Measurements from ENCODE around the gene AGTR1.

Gene AGTR1

DNA sequence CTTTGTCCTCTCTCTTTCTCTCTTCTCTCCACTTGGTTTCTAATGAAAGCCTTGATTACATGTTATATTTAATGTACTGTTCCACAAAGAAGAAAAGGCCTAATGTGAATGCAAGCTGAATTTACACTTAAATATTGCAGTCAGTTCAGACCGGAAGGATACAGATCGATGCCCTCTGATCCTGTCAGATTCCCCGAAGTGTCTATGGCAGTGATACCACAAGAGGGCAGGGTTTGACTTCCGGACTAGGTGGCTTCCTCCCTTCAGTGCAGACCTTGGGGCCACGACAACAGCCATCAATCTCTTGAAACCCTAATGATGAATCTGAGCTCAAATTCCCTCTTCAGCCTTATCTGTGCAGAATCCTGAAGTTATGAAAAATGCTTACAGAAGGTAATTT is 29.5 kb downstream of the AGTR1 start:
- no peak overlapping the region for H3K4me3 ChIP-seq (ENCODE audit: low read length)
- H3K4me1 ChIP-seq (ENCODE audit: control insufficient read depth, insufficient read depth, low read length): peaks cover 19% of the 10 kb centered on the region
- H3K9ac ChIP-seq (ENCODE audit: low read length): no peak overlapping the region
- H3K27me3 ChIP-seq (ENCODE audit: control insufficient read depth, insufficient read depth, low read length): no peaks in the 10 kb centered on the region
- no peaks in the 10 kb centered on the region for H3K36me3 ChIP-seq (ENCODE audit: control insufficient read depth, insufficient read depth, low read length)
- no peak overlapping the region for H3K27ac ChIP-seq (ENCODE audit: low read depth, low read length)

DNA sequence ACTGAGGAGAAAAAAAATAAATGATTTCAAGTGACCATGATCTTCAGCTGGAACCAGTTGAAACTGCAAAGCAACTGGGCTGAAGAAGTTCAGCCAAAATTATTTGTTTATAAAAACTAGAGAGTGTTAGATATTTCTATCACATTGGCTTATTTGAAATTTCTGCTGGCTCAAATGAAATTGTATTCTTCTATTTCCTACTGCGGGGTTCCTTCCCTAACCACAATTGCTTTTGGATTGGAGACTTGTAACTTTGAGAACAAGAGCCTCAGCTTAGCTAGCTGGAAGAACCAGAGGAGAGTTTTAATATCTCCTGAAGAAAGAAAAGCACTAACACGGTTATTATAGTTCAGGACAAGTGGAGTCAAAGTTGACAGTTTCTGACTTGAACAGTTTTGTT is 31.1 kb downstream of the AGTR1 start:
- no peak overlapping the region for H3K9ac ChIP-seq (ENCODE audit: low read length)
- H3K27me3 ChIP-seq (ENCODE audit: control insufficient read depth, insufficient read depth, low read length): no peaks in the 10 kb centered on the region
- H3K27ac ChIP-seq (ENCODE audit: low read depth, low read length): peak overlapping the region; percentile 45
- no peaks in the 10 kb centered on the region for H3K36me3 ChIP-seq (ENCODE audit: control insufficient read depth, insufficient read depth, low read length)
- peaks cover 19% of the 10 kb centered on the region for H3K4me1 ChIP-seq (ENCODE audit: control insufficient read depth, insufficient read depth, low read length)
- H3K4me3 ChIP-seq (ENCODE audit: low read length): no peak overlapping the region

DNA sequence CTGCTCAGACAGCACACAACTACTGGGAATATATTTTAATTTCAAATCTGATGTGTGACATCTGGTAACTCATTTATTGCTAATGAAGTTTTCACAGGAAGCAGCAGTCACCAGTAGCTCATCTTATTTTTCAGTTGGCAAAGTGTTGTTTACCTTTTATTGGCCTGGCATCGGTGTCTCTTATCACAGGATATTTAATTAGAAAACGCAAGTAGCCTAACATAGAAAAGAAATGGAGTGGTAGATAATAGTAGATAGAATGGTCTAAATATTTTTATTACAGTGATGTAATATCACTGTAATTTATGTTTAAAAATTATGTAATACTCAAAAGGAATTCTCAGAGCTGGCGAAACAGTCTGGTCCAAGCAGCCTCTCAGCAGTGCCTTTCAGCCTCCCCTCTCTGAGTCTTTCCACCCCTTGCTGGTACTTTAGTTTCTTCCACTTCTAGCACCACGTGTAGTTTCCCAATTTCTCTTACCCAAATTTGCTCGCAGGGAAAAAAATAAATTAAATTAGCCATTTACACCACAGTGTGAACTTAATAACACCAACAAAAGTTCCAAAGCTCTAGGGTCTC is 31.9 kb downstream of the AGTR1 start:
- Histone ChIP-seq H3K27me3 (ENCODE audit: control insufficient read depth, insufficient read depth, low read length) (no peaks in the 10 kb centered on the region), H3K27ac (ENCODE audit: low read depth, low read length) (peak overlapping the region; percentile 45), H3K9ac (ENCODE audit: low read length) (no peak overlapping the region), H3K4me3 (ENCODE audit: low read length) (no peak overlapping the region), H3K4me1 (ENCODE audit: control insufficient read depth, insufficient read depth, low read length) (peaks cover 19% of the 10 kb centered on the region), H3K36me3 (ENCODE audit: control insufficient read depth, insufficient read depth, low read length) (no peaks in the 10 kb centered on the region)

DNA sequence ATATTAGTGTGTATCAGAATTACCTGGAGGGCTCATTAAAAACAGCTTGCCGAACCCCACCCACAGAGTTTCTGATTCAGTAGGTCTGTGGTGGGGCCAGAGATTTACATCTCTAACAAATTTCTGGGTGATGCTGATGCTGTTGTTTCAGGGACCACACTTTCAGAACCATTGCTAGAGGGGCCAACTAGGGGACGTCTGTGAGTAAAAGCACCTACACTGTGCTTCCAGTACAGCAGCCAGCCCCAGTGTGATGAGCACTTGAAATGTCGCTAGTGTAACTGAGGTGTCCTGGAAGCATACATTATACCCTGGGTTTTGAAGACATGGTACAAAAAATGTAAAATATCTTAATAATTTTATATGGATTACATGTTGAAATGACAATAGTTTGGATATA is 33.0 kb downstream of the AGTR1 start:
- no peak overlapping the region for H3K27ac ChIP-seq (ENCODE audit: low read depth, low read length)
- no peaks in the 10 kb centered on the region for H3K36me3 ChIP-seq (ENCODE audit: control insufficient read depth, insufficient read depth, low read length)
- H3K4me1 ChIP-seq (ENCODE audit: control insufficient read depth, insufficient read depth, low read length): peaks cover 19% of the 10 kb centered on the region

DNA sequence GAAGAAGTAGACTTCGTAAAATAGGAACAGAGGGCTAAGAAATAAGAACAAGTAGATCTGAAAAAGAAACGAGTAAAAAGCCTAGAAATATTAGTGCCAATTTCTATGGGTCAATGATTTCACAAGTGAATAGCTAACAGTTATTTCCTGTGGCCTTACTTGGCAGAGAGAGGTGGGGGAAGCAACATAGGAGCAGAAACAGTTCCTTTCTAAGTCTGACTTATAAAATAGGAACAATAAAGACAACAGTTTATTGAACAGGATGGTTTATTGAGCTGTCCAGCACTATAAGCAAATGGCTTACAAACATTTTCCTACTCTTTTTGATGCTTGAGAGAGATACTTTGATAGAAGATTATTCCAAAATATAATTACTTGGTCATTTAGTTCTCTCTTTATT is 37.9 kb downstream of the AGTR1 start:
- Histone ChIP-seq H3K4me1 (ENCODE audit: control insufficient read depth, insufficient read depth, low read length) (no peaks in the 10 kb centered on the region), H3K27me3 (ENCODE audit: control insufficient read depth, insufficient read depth, low read length) (no peaks in the 10 kb centered on the region), H3K4me3 (ENCODE audit: low read length) (no peak overlapping the region), H3K36me3 (ENCODE audit: control insufficient read depth, insufficient read depth, low read length) (no peaks in the 10 kb centered on the region), H3K9ac (ENCODE audit: low read length) (no peak overlapping the region), H3K27ac (ENCODE audit: low read depth, low read length) (no peak overlapping the region)

More for the DNA sequence above, 33.0 kb downstream of the AGTR1 start:
- Histone ChIP-seq H3K27me3 (ENCODE audit: control insufficient read depth, insufficient read depth, low read length) (no peaks in the 10 kb centered on the region), H3K4me3 (ENCODE audit: low read length) (no peak overlapping the region), H3K9ac (ENCODE audit: low read length) (no peak overlapping the region)

DNA sequence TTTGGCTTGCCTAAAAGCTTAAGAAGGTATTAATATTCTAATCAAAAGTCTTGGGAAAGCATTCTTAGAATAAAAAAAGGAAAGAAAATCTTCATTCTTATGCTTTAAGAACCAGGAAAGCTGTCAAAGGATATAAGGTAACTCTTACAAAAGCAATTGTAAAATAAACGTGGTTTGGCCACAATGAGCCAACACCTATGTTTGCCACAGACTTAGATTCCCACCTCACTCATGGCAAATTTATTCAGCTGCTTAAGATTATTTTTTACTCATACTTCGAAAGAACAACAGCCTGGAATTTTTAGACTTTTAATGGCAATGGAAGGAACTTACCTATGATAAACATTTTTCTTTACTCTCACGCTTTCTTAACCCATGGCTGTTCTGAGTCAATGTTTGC is 38.4 kb downstream of the AGTR1 start:
- H3K27me3 ChIP-seq (ENCODE audit: control insufficient read depth, insufficient read depth, low read length): no peaks in the 10 kb centered on the region
- H3K4me1 ChIP-seq (ENCODE audit: control insufficient read depth, insufficient read depth, low read length): no peaks in the 10 kb centered on the region
- no peak overlapping the region for H3K27ac ChIP-seq (ENCODE audit: low read depth, low read length)
- H3K4me3 ChIP-seq (ENCODE audit: low read length): no peak overlapping the region
- no peak overlapping the region for H3K9ac ChIP-seq (ENCODE audit: low read length)
- no peaks in the 10 kb centered on the region for H3K36me3 ChIP-seq (ENCODE audit: control insufficient read depth, insufficient read depth, low read length)

DNA sequence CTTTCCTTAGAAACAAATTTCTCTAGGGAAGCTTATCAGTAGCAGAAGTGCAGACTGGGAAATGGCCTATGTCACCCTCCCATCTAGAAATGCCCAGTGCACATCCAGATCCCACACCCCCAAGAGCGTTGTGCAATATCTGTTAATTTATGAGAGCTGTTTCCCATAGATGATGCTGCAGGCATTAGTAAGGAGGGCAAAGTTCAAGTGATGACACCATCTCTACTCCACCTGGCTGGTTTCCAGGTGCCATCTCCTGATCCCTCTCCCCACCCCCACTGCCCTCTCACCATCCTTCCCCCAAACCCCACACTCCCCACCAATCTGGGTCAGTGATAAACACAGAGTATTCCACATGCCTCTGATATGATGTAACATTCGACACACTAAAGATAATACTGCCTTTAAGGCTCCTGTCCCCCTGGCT is 39.4 kb downstream of the AGTR1 start:
- no peak overlapping the region for H3K4me3 ChIP-seq (ENCODE audit: low read length)
- H3K9ac ChIP-seq (ENCODE audit: low read length): no peak overlapping the region
- no peaks in the 10 kb centered on the region for H3K36me3 ChIP-seq (ENCODE audit: control insufficient read depth, insufficient read depth, low read length)
- H3K4me1 ChIP-seq (ENCODE audit: control insufficient read depth, insufficient read depth, low read length): no peaks in the 10 kb centered on the region
- no peaks in the 10 kb centered on the region for H3K27me3 ChIP-seq (ENCODE audit: control insufficient read depth, insufficient read depth, low read length)
- no peak overlapping the region for H3K27ac ChIP-seq (ENCODE audit: low read depth, low read length)

DNA sequence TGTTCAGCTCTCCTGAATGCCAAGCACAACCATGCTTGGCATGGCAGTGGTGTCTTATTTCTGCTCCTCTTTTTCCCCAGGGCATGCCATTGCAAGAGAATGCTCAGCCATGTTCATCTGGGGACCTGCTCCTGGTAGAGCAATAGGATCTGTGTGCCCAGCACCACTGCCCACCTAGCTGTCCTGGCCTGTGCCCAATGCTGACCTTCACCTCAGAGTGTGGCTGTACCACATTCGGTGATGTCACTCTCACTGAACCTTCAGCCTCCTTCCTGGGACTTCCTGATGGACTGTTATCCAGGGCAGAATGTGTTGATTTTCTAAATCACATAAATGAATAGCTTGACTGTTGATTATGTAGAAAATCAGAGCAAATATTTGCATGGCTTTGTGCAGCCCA is 42.0 kb downstream of the AGTR1 start:
- Histone ChIP-seq H3K4me3 (ENCODE audit: low read length) (no peak overlapping the region), H3K27ac (ENCODE audit: low read depth, low read length) (no peak overlapping the region), H3K4me1 (ENCODE audit: control insufficient read depth, insufficient read depth, low read length) (no peaks in the 10 kb centered on the region), H3K27me3 (ENCODE audit: control insufficient read depth, insufficient read depth, low read length) (no peaks in the 10 kb centered on the region), H3K36me3 (ENCODE audit: control insufficient read depth, insufficient read depth, low read length) (no peaks in the 10 kb centered on the region), H3K9ac (ENCODE audit: low read length) (no peak overlapping the region)

DNA sequence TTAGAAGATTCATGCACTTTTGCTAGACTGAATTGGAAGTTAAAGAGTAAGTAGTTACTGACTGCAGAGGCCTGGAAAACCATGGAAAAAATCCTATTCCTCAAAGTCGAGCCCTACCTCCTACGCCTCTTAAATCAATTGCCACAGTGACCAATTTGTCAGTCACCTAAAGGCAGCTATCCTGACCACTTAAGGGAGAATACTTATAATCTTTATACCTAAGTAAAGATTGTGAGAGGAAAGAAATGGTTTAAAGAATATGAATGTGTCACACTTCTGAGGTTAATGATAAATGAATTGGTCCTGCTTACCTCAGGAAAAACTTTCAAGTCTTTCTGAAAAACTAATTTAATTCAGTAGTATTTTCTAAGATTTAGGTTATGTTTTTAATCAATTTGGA is 42.6 kb downstream of the AGTR1 start:
- H3K36me3 ChIP-seq (ENCODE audit: control insufficient read depth, insufficient read depth, low read length): no peaks in the 10 kb centered on the region
- H3K9ac ChIP-seq (ENCODE audit: low read length): no peak overlapping the region
- H3K4me3 ChIP-seq (ENCODE audit: low read length): no peak overlapping the region
- no peaks in the 10 kb centered on the region for H3K4me1 ChIP-seq (ENCODE audit: control insufficient read depth, insufficient read depth, low read length)
- H3K27ac ChIP-seq (ENCODE audit: low read depth, low read length): no peak overlapping the region
- H3K27me3 ChIP-seq (ENCODE audit: control insufficient read depth, insufficient read depth, low read length): no peaks in the 10 kb centered on the region

DNA sequence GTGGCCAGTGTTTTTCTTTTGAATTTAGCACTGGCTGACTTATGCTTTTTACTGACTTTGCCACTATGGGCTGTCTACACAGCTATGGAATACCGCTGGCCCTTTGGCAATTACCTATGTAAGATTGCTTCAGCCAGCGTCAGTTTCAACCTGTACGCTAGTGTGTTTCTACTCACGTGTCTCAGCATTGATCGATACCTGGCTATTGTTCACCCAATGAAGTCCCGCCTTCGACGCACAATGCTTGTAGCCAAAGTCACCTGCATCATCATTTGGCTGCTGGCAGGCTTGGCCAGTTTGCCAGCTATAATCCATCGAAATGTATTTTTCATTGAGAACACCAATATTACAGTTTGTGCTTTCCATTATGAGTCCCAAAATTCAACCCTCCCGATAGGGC is 43.5 kb downstream of the AGTR1 start:
- no peak overlapping the region for H3K4me3 ChIP-seq (ENCODE audit: low read length)
- no peaks in the 10 kb centered on the region for H3K4me1 ChIP-seq (ENCODE audit: control insufficient read depth, insufficient read depth, low read length)
- H3K36me3 ChIP-seq (ENCODE audit: control insufficient read depth, insufficient read depth, low read length): no peaks in the 10 kb centered on the region
- H3K9ac ChIP-seq (ENCODE audit: low read length): no peak overlapping the region
- H3K27me3 ChIP-seq (ENCODE audit: control insufficient read depth, insufficient read depth, low read length): no peaks in the 10 kb centered on the region
- no peak overlapping the region for H3K27ac ChIP-seq (ENCODE audit: low read depth, low read length)

DNA sequence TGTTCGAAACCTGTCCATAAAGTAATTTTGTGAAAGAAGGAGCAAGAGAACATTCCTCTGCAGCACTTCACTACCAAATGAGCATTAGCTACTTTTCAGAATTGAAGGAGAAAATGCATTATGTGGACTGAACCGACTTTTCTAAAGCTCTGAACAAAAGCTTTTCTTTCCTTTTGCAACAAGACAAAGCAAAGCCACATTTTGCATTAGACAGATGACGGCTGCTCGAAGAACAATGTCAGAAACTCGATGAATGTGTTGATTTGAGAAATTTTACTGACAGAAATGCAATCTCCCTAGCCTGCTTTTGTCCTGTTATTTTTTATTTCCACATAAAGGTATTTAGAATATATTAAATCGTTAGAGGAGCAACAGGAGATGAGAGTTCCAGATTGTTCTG is 44.4 kb downstream of the AGTR1 start:
- no peaks in the 10 kb centered on the region for H3K36me3 ChIP-seq (ENCODE audit: control insufficient read depth, insufficient read depth, low read length)
- H3K4me3 ChIP-seq (ENCODE audit: low read length): no peak overlapping the region
- H3K4me1 ChIP-seq (ENCODE audit: control insufficient read depth, insufficient read depth, low read length): no peaks in the 10 kb centered on the region
- no peak overlapping the region for H3K27ac ChIP-seq (ENCODE audit: low read depth, low read length)
- H3K9ac ChIP-seq (ENCODE audit: low read length): no peak overlapping the region
- H3K27me3 ChIP-seq (ENCODE audit: control insufficient read depth, insufficient read depth, low read length): no peaks in the 10 kb centered on the region

DNA sequence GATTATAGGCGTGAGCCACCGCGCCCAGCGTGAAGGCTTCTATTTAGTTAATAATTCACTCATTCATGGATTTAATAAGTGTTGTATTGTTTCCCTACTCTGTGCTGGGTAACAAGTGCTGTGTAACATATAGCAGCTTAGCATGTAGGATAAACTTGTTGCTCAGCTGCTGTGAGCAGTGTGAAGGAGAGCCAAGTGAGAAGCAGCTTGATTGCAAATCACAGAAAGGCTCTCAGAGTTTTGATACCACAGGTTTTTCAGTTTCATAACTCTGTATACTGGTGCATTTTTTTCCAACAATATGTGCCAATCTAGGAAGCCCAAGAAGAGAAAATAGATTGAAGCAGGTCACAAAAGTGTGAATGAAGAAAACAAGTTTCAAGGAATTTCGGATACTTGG is 48.4 kb downstream of the AGTR1 start:
- Histone ChIP-seq H3K4me3 (ENCODE audit: low read length) (no peak overlapping the region), H3K36me3 (ENCODE audit: control insufficient read depth, insufficient read depth, low read length) (no peaks in the 10 kb centered on the region), H3K9ac (ENCODE audit: low read length) (no peak overlapping the region), H3K4me1 (ENCODE audit: control insufficient read depth, insufficient read depth, low read length) (no peaks in the 10 kb centered on the region), H3K27me3 (ENCODE audit: control insufficient read depth, insufficient read depth, low read length) (no peaks in the 10 kb centered on the region), H3K27ac (ENCODE audit: low read depth, low read length) (no peak overlapping the region)

DNA sequence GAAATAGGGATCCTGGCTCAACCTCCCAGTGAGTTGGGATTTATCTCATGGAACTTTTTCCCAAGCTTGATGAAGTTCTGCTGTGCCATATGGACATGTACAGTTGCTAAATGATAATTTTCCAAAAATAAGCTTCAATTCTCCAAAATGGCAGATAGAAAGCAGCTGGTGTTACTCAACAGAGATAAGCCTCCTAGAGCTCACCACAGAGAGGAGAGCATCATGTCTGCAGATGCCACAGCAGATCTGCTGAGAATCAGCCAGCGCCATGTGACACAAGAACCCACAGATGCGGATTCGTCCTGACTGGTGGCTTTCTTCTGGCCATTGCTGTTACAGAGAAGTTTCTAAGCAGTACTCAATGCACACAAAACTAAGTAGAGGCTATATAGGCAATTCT is 50.6 kb downstream of the AGTR1 start:
- Histone ChIP-seq H3K27ac (ENCODE audit: low read depth, low read length) (no peak overlapping the region), H3K4me1 (ENCODE audit: control insufficient read depth, insufficient read depth, low read length) (no peaks in the 10 kb centered on the region), H3K27me3 (ENCODE audit: control insufficient read depth, insufficient read depth, low read length) (no peaks in the 10 kb centered on the region), H3K36me3 (ENCODE audit: control insufficient read depth, insufficient read depth, low read length) (no peaks in the 10 kb centered on the region), H3K4me3 (ENCODE audit: low read length) (no peak overlapping the region), H3K9ac (ENCODE audit: low read length) (no peak overlapping the region)
